NCI-H1105 treated with DMSO at 0.1 percent for 48 hours (cell line): ENCODE measurements around the gene PIK3C2B.

ENCODE experiments used
- DNase-seq: peaks from one replicate; lab custom pipeline; 2025; lab: John Stamatoyannopoulos, UW

Gene PIK3C2B

GRCh38 chr1:204479387-204480136 is 15.0 kb downstream of the PIK3C2B start:
- DNase-seq: no peak

- DNase-seq: no peak
Observed at GRCh38 chr1:204478921-204479320, 15.7 kb downstream of the PIK3C2B start.

GRCh38 chr1:204478172-204478899 is 16.3 kb downstream of the PIK3C2B start:
- no peak for DNase-seq

GRCh38 chr1:204477036-204477740 is 17.4 kb downstream of the PIK3C2B start:
- DNase-seq: no peak

- no peak for DNase-seq
Observed at GRCh38 chr1:204476563-204476962, 18.0 kb downstream of the PIK3C2B start.

- no peak for DNase-seq
Observed at GRCh38 chr1:204475656-204476432, 18.8 kb downstream of the PIK3C2B start.

- no peak for DNase-seq
Observed at GRCh38 chr1:204473400-204473965, 21.1 kb downstream of the PIK3C2B start.

GRCh38 chr1:204472660-204473059 is 21.9 kb downstream of the PIK3C2B start:
- DNase-seq: no peak

- no peak for DNase-seq
Observed at GRCh38 chr1:204471687-204472086, 22.9 kb downstream of the PIK3C2B start.

GRCh38 chr1:204469304-204469703 is 25.3 kb downstream of the PIK3C2B start:
- no peak for DNase-seq

GRCh38 chr1:204468766-204469302 is 25.8 kb downstream of the PIK3C2B start:
- DNase-seq: no peak

- DNase-seq: no peak
Observed at GRCh38 chr1:204468206-204468605, 26.4 kb downstream of the PIK3C2B start.

GRCh38 chr1:204466416-204467405 is 27.9 kb downstream of the PIK3C2B start:
- DNase-seq: no peak

- DNase-seq: no peak
Observed at GRCh38 chr1:204465546-204466415, 28.8 kb downstream of the PIK3C2B start.

- no peak for DNase-seq
Observed at GRCh38 chr1:204464701-204465100, 29.9 kb downstream of the PIK3C2B start.

- no peak for DNase-seq
Observed at GRCh38 chr1:204464187-204464631, 30.4 kb downstream of the PIK3C2B start.

- no peak for DNase-seq
Observed at GRCh38 chr1:204463125-204464060, 31.2 kb downstream of the PIK3C2B start.

- DNase-seq: no peak
Observed at GRCh38 chr1:204462229-204462561, 32.4 kb downstream of the PIK3C2B start.
